ENCODE results near the gene AMPH.
"Not testable (repeated sequence)": the region's sequence is repeated elsewhere in the genome, so short reads cannot be mapped to it uniquely, and the experiment has no call there.

AMPH gene

GRCh38 chr7:38367301-38367890 lies 263.8 kb downstream of the AMPH start:
- H3K36me3 ChIP-seq (ENCODE audit: insufficient read depth, low read length), result no peaks in the 10 kb centered on the region
- H3K9me3 ChIP-seq (ENCODE audit: low read depth, low read length), result no peaks in the 10 kb centered on the region
- no peak overlapping the region for H3K9ac ChIP-seq (ENCODE audit: insufficient read length)
- TF ChIP-seq FOXP2 (optimal IDR thresholded peaks at IDR 0.05; ENCODE audit: control extremely low read depth, extremely low read length, insufficient read depth) (no peak), EZH2 (IDR thresholded peaks at IDR 0.05) (no peak), POLR2AphosphoS5 (IDR thresholded peaks at IDR 0.05; ENCODE audit: borderline replicate concordance, low read depth, low read length) (no peak)
- no peak overlapping the region for H3K4me3 ChIP-seq
- no peak for DNase-seq (ENCODE audit: low read depth, low spot score)
- H3K27ac ChIP-seq, result no peak overlapping the region

DNA sequence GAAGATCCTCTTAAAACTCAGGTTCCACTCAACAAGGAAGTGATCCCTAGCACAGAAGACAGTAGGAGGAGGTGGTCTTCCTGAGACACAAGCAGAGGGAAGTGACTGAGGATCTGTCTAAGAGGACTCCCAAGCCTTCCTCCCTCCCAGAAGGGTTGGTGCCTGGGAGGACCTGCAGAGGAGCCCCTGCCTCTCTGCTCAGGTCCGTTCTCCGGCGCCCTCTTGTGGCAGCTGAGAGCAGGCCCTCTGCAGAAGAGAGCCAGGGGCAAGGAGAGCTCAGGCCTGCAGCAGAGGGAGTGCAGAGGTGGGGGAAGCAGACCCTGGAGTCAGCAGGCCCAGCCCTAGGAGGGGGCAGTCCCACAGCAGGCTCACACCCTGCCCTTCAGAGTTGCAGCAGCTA lies 267.8 kb downstream of the AMPH start:
- not testable (repeated sequence) for H3K27ac ChIP-seq; H3K36me3 ChIP-seq (ENCODE audit: insufficient read depth, low read length); H3K9ac ChIP-seq (ENCODE audit: insufficient read length); H3K9me3 ChIP-seq (ENCODE audit: low read depth, low read length); DNase-seq (ENCODE audit: low read depth, low spot score); H3K4me3 ChIP-seq

GRCh38 chr7:38362611-38363237 lies 268.4 kb downstream of the AMPH start:
- not testable (repeated sequence) for H3K9me3 ChIP-seq (ENCODE audit: low read depth, low read length); DNase-seq (ENCODE audit: low read depth, low spot score); H3K27ac ChIP-seq; H3K9ac ChIP-seq (ENCODE audit: insufficient read length); H3K36me3 ChIP-seq (ENCODE audit: insufficient read depth, low read length); H3K4me3 ChIP-seq

- Histone ChIP-seq H3K4me3 (no peak overlapping the region), H3K9ac (ENCODE audit: insufficient read length) (no peak overlapping the region), H3K36me3 (ENCODE audit: insufficient read depth, low read length) (no peaks in the 10 kb centered on the region), H3K9me3 (ENCODE audit: low read depth, low read length) (no peaks in the 10 kb centered on the region), H3K27ac (no peak overlapping the region)
- DNase-seq (ENCODE audit: low read depth, low spot score), result no peak
- TF ChIP-seq EZH2 (IDR thresholded peaks at IDR 0.05) (no peak), FOXP2 (optimal IDR thresholded peaks at IDR 0.05; ENCODE audit: control extremely low read depth, extremely low read length, insufficient read depth) (no peak), POLR2AphosphoS5 (IDR thresholded peaks at IDR 0.05; ENCODE audit: borderline replicate concordance, low read depth, low read length) (no peak)
These were observed 270.4 kb downstream of the AMPH start for GRCh38 chr7:38360776-38361175.

DNA sequence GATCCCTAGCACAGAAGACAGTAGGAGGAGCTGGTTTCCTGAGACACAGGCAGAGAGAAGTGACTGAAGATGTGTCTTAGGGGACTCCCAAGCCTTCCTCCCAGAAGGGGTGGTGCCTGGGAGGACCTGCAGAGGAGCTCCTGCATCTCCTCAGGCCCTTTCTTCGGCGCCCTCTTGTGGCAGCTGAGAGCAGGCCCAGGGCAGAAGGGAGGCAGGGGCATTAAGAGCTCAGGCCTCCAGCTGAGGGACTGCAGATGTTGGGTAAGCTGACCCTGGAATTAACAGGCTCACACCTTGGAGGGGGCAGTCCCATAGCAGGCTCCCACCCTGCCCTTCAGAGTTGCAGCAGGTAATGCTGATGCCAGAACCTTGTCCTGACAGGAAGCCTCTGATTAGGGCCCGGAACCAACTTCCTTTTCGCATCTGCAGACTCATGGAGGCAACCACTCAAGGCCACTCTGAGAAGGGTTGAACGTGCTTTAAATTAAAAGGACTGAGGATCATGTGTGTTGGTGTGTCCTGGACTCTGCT lies 272.0 kb downstream of the AMPH start:
- H3K9me3 ChIP-seq (ENCODE audit: low read depth, low read length); H3K36me3 ChIP-seq (ENCODE audit: insufficient read depth, low read length); H3K27ac ChIP-seq; H3K4me3 ChIP-seq; H3K9ac ChIP-seq (ENCODE audit: insufficient read length); DNase-seq (ENCODE audit: low read depth, low spot score): not testable (repeated sequence)

- DNase-seq (ENCODE audit: low read depth, low spot score); H3K9me3 ChIP-seq (ENCODE audit: low read depth, low read length); H3K36me3 ChIP-seq (ENCODE audit: insufficient read depth, low read length); H3K4me3 ChIP-seq; H3K27ac ChIP-seq; H3K9ac ChIP-seq (ENCODE audit: insufficient read length): not testable (repeated sequence)
These were observed 272.8 kb downstream of the AMPH start for GRCh38 chr7:38358273-38358831.

- not testable (repeated sequence) for H3K27ac ChIP-seq
These were observed 276.8 kb downstream of the AMPH start for GRCh38 chr7:38354271-38354851.

GRCh38 chr7:38353431-38353881 lies 277.7 kb downstream of the AMPH start:
- H3K9me3 ChIP-seq (ENCODE audit: low read depth, low read length); H3K9ac ChIP-seq (ENCODE audit: insufficient read length); DNase-seq (ENCODE audit: low read depth, low spot score); H3K36me3 ChIP-seq (ENCODE audit: insufficient read depth, low read length); H3K27ac ChIP-seq; H3K4me3 ChIP-seq: not testable (repeated sequence)

More at GRCh38 chr7:38354271-38354851, 276.8 kb downstream of the AMPH start:
- not testable (repeated sequence) for DNase-seq (ENCODE audit: low read depth, low spot score); H3K9ac ChIP-seq (ENCODE audit: insufficient read length); H3K4me3 ChIP-seq; H3K36me3 ChIP-seq (ENCODE audit: insufficient read depth, low read length); H3K9me3 ChIP-seq (ENCODE audit: low read depth, low read length)

DNA sequence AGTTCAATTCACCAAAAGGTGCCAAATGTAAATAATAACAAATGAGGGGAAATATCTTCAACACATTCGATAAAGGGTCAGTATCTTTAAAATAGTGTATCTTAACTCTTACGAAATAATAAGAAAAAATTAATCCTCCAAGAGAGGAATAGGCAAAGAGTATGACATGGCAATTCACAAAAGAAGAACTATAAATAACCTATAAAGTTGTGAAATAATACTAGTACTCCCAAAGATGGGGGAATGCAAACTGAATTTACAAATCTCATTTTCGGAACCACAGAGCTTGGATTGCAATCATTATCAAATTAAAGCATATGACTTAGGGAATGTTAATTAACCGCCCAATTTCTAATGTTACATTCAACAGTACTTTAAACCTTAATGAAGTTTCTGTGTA lies 279.6 kb downstream of the AMPH start:
- Histone ChIP-seq H3K27ac (no peak overlapping the region), H3K9ac (ENCODE audit: insufficient read length) (no peak overlapping the region), H3K9me3 (ENCODE audit: low read depth, low read length) (no peaks in the 10 kb centered on the region), H3K4me3 (no peak overlapping the region), H3K36me3 (ENCODE audit: insufficient read depth, low read length) (no peaks in the 10 kb centered on the region)
- DNase-seq (ENCODE audit: low read depth, low spot score), result no peak
- TF ChIP-seq EZH2 (IDR thresholded peaks at IDR 0.05) (no peak), POLR2AphosphoS5 (IDR thresholded peaks at IDR 0.05; ENCODE audit: borderline replicate concordance, low read depth, low read length) (no peak), FOXP2 (optimal IDR thresholded peaks at IDR 0.05; ENCODE audit: control extremely low read depth, extremely low read length, insufficient read depth) (no peak)

- not testable (repeated sequence) for H3K9me3 ChIP-seq (ENCODE audit: low read depth, low read length); H3K36me3 ChIP-seq (ENCODE audit: insufficient read depth, low read length); H3K9ac ChIP-seq (ENCODE audit: insufficient read length); H3K4me3 ChIP-seq; DNase-seq (ENCODE audit: low read depth, low spot score); H3K27ac ChIP-seq
These were observed 280.4 kb downstream of the AMPH start for GRCh38 chr7:38350777-38351176.

GRCh38 chr7:38349869-38350583 lies 281.1 kb downstream of the AMPH start:
- not testable (repeated sequence) for H3K9me3 ChIP-seq (ENCODE audit: low read depth, low read length); H3K27ac ChIP-seq; H3K4me3 ChIP-seq; DNase-seq (ENCODE audit: low read depth, low spot score); H3K36me3 ChIP-seq (ENCODE audit: insufficient read depth, low read length); H3K9ac ChIP-seq (ENCODE audit: insufficient read length)

- DNase-seq (ENCODE audit: low read depth, low spot score); H3K36me3 ChIP-seq (ENCODE audit: insufficient read depth, low read length); H3K4me3 ChIP-seq; H3K9me3 ChIP-seq (ENCODE audit: low read depth, low read length); H3K27ac ChIP-seq; H3K9ac ChIP-seq (ENCODE audit: insufficient read length): not testable (repeated sequence)
These were observed 281.9 kb downstream of the AMPH start for GRCh38 chr7:38349126-38349795.

Measured in SK-N-MC (cell line).